Fibroblast of lung (primary cell): ENCODE measurements around the gene ABHD6. TPM values are rescaled to one million over a fixed set of nuclear protein-coding genes. Genes with fewer than 3 reads are reported as not detected.

Experiments
- DNase-seq, 2 donors: peaks; one replicate each; pipeline versions ENCODE4 v3.0.0 to v3.0.0-alpha.2; 2010; ENCODE audit warnings: low read depth in 2 of 2
- H2AFZ ChIP-seq: 2 replicates; pipeline ENCODE4 v1.5.1; 2012; ENCODE audit warnings: low read length, control low read depth, inconsistent platforms
- H3K27ac ChIP-seq: 2 replicates; pipeline ENCODE4 v1.5.1; 2011; ENCODE audit warnings: low read length, control low read depth; ENCODE audit not compliant: insufficient read depth
- H3K27me3 ChIP-seq: 2 replicates; pipeline ENCODE4 v1.5.1; 2011; ENCODE audit warnings: mild to moderate bottlenecking, low read length; ENCODE audit not compliant: control insufficient read depth, insufficient read depth
- H3K36me3 ChIP-seq: 2 replicates; pipeline ENCODE4 v1.5.1; 2011; ENCODE audit warnings: low read length; ENCODE audit not compliant: control insufficient read depth, insufficient read depth
- H3K4me1 ChIP-seq: 2 replicates; pipeline ENCODE4 v1.5.1; 2011; ENCODE audit warnings: low read length; ENCODE audit not compliant: control insufficient read depth, insufficient read depth; ENCODE audit errors: extremely low read depth
- H3K4me2 ChIP-seq: 2 replicates; pipeline ENCODE4 v1.5.1; 2011; ENCODE audit warnings: low read length, control low read depth; ENCODE audit not compliant: insufficient read depth; ENCODE audit errors: extremely low read depth
- H3K4me3 ChIP-seq, 4 experiments: fragments of 200-600 bp in 1 of 4; sonication (generic) in 1 of 4; replicated peaks in 1 of 4; 2 replicates each; pipeline ENCODE4 v1.5.1; 2011 to 2016; ENCODE audit warnings: low read length in 4 of 4, low read depth in 3 of 4, mild to moderate bottlenecking in 3 of 4, control low read depth in 2 of 4, inconsistent platforms in 1 of 4, mixed read lengths in 1 of 4; ENCODE audit not compliant: insufficient read depth in 1 of 4; ENCODE audit errors: control extremely low read depth in 1 of 4
- H3K79me2 ChIP-seq: 2 replicates; pipeline ENCODE4 v1.5.1; 2012; ENCODE audit warnings: mild to moderate bottlenecking, low read length, inconsistent platforms; ENCODE audit not compliant: control insufficient read depth, insufficient read depth
- H3K9ac ChIP-seq: 2 replicates; pipeline ENCODE4 v1.5.1; 2011; ENCODE audit warnings: mild to moderate bottlenecking, low read length, control low read depth; ENCODE audit not compliant: insufficient read depth
- H3K9me3 ChIP-seq: 2 replicates; pipeline ENCODE4 v1.5.1; 2012; ENCODE audit warnings: low read depth, low read length; ENCODE audit not compliant: control insufficient read depth, insufficient read depth
- H4K20me1 ChIP-seq: 2 replicates; pipeline ENCODE4 v1.5.1; 2011; ENCODE audit warnings: low read length; ENCODE audit not compliant: control insufficient read depth, insufficient read depth; ENCODE audit errors: extremely low read depth
- CTCF ChIP-seq, 2 donors: IDR thresholded peaks in 1 of 2; conservative IDR thresholded peaks in 1 of 2; 1 replicate in 1 of 2; 2 replicates in 1 of 2; pipeline ENCODE4 v1.5.1; 2011 to 2012; ENCODE audit warnings: low read length in 2 of 2, control low read depth in 1 of 2, inconsistent platforms in 1 of 2, low read depth in 1 of 2, mild to moderate bottlenecking in 1 of 2
- EZH2 ChIP-seq: IDR thresholded peaks from 2 replicates; pipeline ENCODE4 v1.5.1; 2012; ENCODE audit warnings: low read length, control low read depth, mild to moderate bottlenecking; ENCODE audit errors: missing control alignments
- polyA plus RNA-seq, 2 donors: library from polyadenylated mRNA; depleted of rRNA in 1 of 2; stranded (reverse) in 1 of 2; unstranded in 1 of 2; fragments of >200 nt; gene quantifications; 2 replicates each; pipeline ENCODE4 v1.2.1, GENCODE V29; 2011 to 2012; ENCODE audit warnings: missing spikeins in 1 of 2
- total RNA-seq: library from RNA; depleted of rRNA; stranded (reverse); fragments of >200 nt; gene quantifications from 2 replicates; pipeline ENCODE4 v1.2.1, GENCODE V29; 2014

ABHD6 gene
- total and polyA plus RNA-seq, 2 donors (not counting 1 experiment from before 2014, with no cell fraction given), result 7.3 to 13.5 TPM

GRCh38 chr3:58197588-58197987 is 40.0 kb upstream of the ABHD6 start:
- Histone ChIP-seq H3K9me3 (no peaks in the 10 kb centered on the region), H3K36me3 (no peaks in the 10 kb centered on the region), H3K4me1 (no peaks in the 10 kb centered on the region), H3K27me3 (peaks cover 4% of the 10 kb centered on the region), H3K79me2 (no peaks in the 10 kb centered on the region), H3K9ac (no peak overlapping the region), H2AFZ (no peak overlapping the region), H3K4me2 (no peak overlapping the region), H4K20me1 (no peaks in the 10 kb centered on the region), H3K27ac (no peak overlapping the region), H3K4me3 (no peak overlapping the region)
- no peak for DNase-seq
- no peak for TF ChIP-seq CTCF (conservative IDR thresholded peaks at IDR 0.05 in 1 of 2, IDR thresholded peaks at IDR 0.05 in 1 of 2; ENCODE audit: low read depth in 1 of 2, low read length in 2 of 2)
- TF ChIP-seq EZH2, result no peak

- no peak overlapping the region for H3K4me2 ChIP-seq
- H3K79me2 ChIP-seq, result no peaks in the 10 kb centered on the region
- no peak overlapping the region for H3K27ac ChIP-seq
- TF ChIP-seq CTCF (conservative IDR thresholded peaks at IDR 0.05 in 1 of 2, IDR thresholded peaks at IDR 0.05 in 1 of 2; ENCODE audit: low read depth in 1 of 2, low read length in 2 of 2) (no peak), EZH2 (no peak)
- no peak overlapping the region for H2AFZ ChIP-seq
- DNase-seq, result no peak
- H3K4me3 ChIP-seq, result no peak overlapping the region
- no peak overlapping the region for H3K9ac ChIP-seq
- H3K36me3 ChIP-seq, result no peaks in the 10 kb centered on the region
- H3K27me3 ChIP-seq, result peaks cover 7% of the 10 kb centered on the region
- H3K9me3 ChIP-seq, result no peaks in the 10 kb centered on the region
- H3K4me1 ChIP-seq, result no peaks in the 10 kb centered on the region
- H4K20me1 ChIP-seq, result no peaks in the 10 kb centered on the region
Measured at GRCh38 chr3:58198362-58198761, 39.2 kb upstream of the ABHD6 start.

- Histone ChIP-seq H3K27me3 (peaks cover 8% of the 10 kb centered on the region), H3K4me3 (no peak overlapping the region), H3K9me3 (no peaks in the 10 kb centered on the region), H3K79me2 (no peaks in the 10 kb centered on the region), H3K27ac (no peak overlapping the region), H3K4me2 (no peak overlapping the region), H4K20me1 (no peaks in the 10 kb centered on the region), H3K4me1 (no peaks in the 10 kb centered on the region), H3K36me3 (no peaks in the 10 kb centered on the region), H2AFZ (no peak overlapping the region), H3K9ac (no peak overlapping the region)
- no peak for DNase-seq
- TF ChIP-seq CTCF (conservative IDR thresholded peaks at IDR 0.05 in 1 of 2, IDR thresholded peaks at IDR 0.05 in 1 of 2; ENCODE audit: low read depth in 1 of 2, low read length in 2 of 2) (no peak), EZH2 (no peak)
Measured at GRCh38 chr3:58198804-58199203, 38.8 kb upstream of the ABHD6 start.
